ENCODE results near the gene XPO6. TPM values are rescaled to one million over a fixed set of nuclear protein-coding genes. Genes with fewer than 3 reads are reported as not detected.
A peak's percentile ranks its signal among the peaks of the same experiment; 100 is the strongest.

Gene XPO6
- total RNA-seq, 1 experiment from 2014 or later, result 124 TPM

GRCh38 chr16:28162326-28162877, 49.4 kb downstream of the XPO6 start:
- peaks cover 8 to 18% of the 10 kb centered on the region in 2 experiments; a peak in 3 of 4 replicates for H3K4me1 Mint-ChIP-seq
- Histone ChIP-seq H3K4ac (ENCODE audit: low read depth, low read length) (no peak overlapping the region), H3K18ac (ENCODE audit: insufficient read length, low read depth, low read length) (no peak overlapping the region), H3K27me3 (ENCODE audit: insufficient read depth, low read length) (no peaks in the 10 kb centered on the region), H3K9ac (ENCODE audit: extremely low read depth, insufficient read length, low read length) (no peak overlapping the region), H3K9me3 (ENCODE audit: control insufficient read depth, low read depth, low read length) (no peaks in the 10 kb centered on the region), H4K20me1 (ENCODE audit: control insufficient read depth, insufficient read depth, insufficient read length) (no peaks in the 10 kb centered on the region), H4K91ac (ENCODE audit: insufficient read length, low read depth, low read length) (no peak overlapping the region), H2BK12ac (ENCODE audit: insufficient read length, low read depth, low read length) (no peak overlapping the region), H3K4me1 (ENCODE audit: insufficient read depth, low read length) (no peaks in the 10 kb centered on the region), H2BK5ac (ENCODE audit: insufficient read length, low read length) (no peak overlapping the region), H2AK5ac (ENCODE audit: insufficient read length, low read length) (no peak overlapping the region), H3T11ph (ENCODE audit: low read length) (no peak overlapping the region), H2BK15ac (ENCODE audit: low read depth, low read length) (no peak overlapping the region), H3K14ac (ENCODE audit: insufficient read depth, low read length) (no peak overlapping the region), H3K27ac (ENCODE audit: insufficient read length, low read depth, low read length) (no peak overlapping the region), H2BK120ac (ENCODE audit: low read depth, low read length, poor library complexity, severe bottlenecking) (no peak overlapping the region), H3K23ac (ENCODE audit: insufficient read length, low read depth, low read length) (no peak overlapping the region), H2BK20ac (ENCODE audit: low read depth, low read length, poor library complexity, severe bottlenecking) (no peak overlapping the region), H3K4me2 (ENCODE audit: insufficient read depth, insufficient read length, low read length) (no peak overlapping the region), H4K5ac (ENCODE audit: insufficient read length, low read depth, low read length) (no peak overlapping the region), H4K8ac (replicated peaks; ENCODE audit: insufficient read length, low read depth, low read length) (no peak overlapping the region), H3K56ac (ENCODE audit: insufficient read length, low read depth, low read length) (no peak overlapping the region), H3K23me2 (ENCODE audit: insufficient read length, low read depth, low read length, poor library complexity, severe bottlenecking) (no peaks in the 10 kb centered on the region), H2AFZ (ENCODE audit: low read length) (no peak overlapping the region), H3K79me1 (ENCODE audit: insufficient read depth, low read depth, low read length, poor library complexity, severe bottlenecking) (peaks cover 2% of the 10 kb centered on the region), H3K79me2 (ENCODE audit: insufficient read depth, low read length) (0 out of 2 replicates have a peak, but pooled peaks cover 2% of the 10 kb centered on the region)
- WGBS (ENCODE audit: extremely low coverage, insufficient read length, low lambda C conversion rate), result no CpG with 5 or more reads among the region's 6 CpGs
- no peaks in the 10 kb centered on the region for H3K9me3 Mint-ChIP-seq
- no peak for DNase-seq
- TF ChIP-seq, protein P1, sequence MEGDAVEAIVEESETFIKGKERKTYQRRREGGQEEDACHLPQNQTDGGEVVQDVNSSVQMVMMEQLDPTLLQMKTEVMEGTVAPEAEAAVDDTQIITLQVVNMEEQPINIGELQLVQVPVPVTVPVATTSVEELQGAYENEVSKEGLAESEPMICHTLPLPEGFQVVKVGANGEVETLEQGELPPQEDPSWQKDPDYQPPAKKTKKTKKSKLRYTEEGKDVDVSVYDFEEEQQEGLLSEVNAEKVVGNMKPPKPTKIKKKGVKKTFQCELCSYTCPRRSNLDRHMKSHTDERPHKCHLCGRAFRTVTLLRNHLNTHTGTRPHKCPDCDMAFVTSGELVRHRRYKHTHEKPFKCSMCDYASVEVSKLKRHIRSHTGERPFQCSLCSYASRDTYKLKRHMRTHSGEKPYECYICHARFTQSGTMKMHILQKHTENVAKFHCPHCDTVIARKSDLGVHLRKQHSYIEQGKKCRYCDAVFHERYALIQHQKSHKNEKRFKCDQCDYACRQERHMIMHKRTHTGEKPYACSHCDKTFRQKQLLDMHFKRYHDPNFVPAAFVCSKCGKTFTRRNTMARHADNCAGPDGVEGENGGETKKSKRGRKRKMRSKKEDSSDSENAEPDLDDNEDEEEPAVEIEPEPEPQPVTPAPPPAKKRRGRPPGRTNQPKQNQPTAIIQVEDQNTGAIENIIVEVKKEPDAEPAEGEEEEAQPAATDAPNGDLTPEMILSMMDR (conservative IDR thresholded peaks at IDR 0.05), result no peak
- H3K27ac Mint-ChIP-seq, result peak overlapping the region in 2 of 3 experiments; percentile 12 to 21; a peak in 1 of 7 replicates
- no peaks in the 10 kb centered on the region for H3K27me3 Mint-ChIP-seq (ENCODE audit: low read depth)
- no peak overlapping the region for H3K4me3 Mint-ChIP-seq
- H3K36me3 Mint-ChIP-seq (ENCODE audit: insufficient read depth in 1 of 3, low read depth in 3 of 3), result peaks cover 10 to 56% (median 31%) of the 10 kb centered on the region in 3 experiments; a peak in 6 of 7 replicates

Data from H9 (cell line).